Peyer's patch (tissue), 4 donors: ENCODE measurements around the gene CFAP54. TPM values are rescaled to one million over a fixed set of nuclear protein-coding genes. Genes with fewer than 3 reads are reported as not detected.
"Not testable (repeated sequence)": the region's sequence is repeated elsewhere in the genome, so short reads cannot be mapped to it uniquely, and the experiment has no call there.

Experiments used
- DNase-seq, 3 donors: peaks; one replicate each; pipeline ENCODE4 v3.0.0-alpha.2; 2017 to 2019
- H3K27ac ChIP-seq, 4 donors: fragments of 200-600 bp; sonication (generic); one replicate each; pipeline ENCODE4 v1.5.1; 2016 to 2019
- H3K27me3 ChIP-seq, 2 donors: fragments of 200-600 bp; sonication (generic); one replicate each; pipeline ENCODE4 v1.5.1; 2019
- H3K36me3 ChIP-seq, 3 donors: fragments of 200-600 bp; sonication (generic); one replicate each; pipeline ENCODE4 v1.5.1; 2016 to 2019
- H3K4me1 ChIP-seq, 4 donors: fragments of 200-600 bp; sonication (generic); one replicate each; pipeline ENCODE4 v1.5.1; 2016 to 2019
- H3K4me3 ChIP-seq, 4 donors: fragments of 200-600 bp; sonication (generic); 1 replicate in 3 of 4; 2 replicates in 1 of 4; pipeline ENCODE4 v1.5.1; 2016 to 2019; ENCODE audit warnings: mild to moderate bottlenecking in 1 of 4
- H3K9me3 ChIP-seq, 4 donors: fragments of 200-600 bp; sonication (generic); one replicate each; pipeline ENCODE4 v1.5.1; 2016 to 2019; ENCODE audit warnings: mild to moderate bottlenecking in 1 of 4
- POLR2A ChIP-seq, 2 donors: fragments of 450-650 bp; IDR thresholded peaks; one replicate each; pipeline ENCODE4 v1.5.1; 2017; ENCODE audit warnings: antibody characterized with exemption in 2 of 2, mild to moderate bottlenecking in 2 of 2, moderate library complexity in 2 of 2
- total RNA-seq, 4 donors: library from RNA; depleted of rRNA; stranded (reverse); fragments of >200 nt; gene quantifications; one replicate each; pipeline ENCODE4 v1.1.0, GENCODE V29; 2016
- TF ChIP-seq, protein P1 (sequence below), 6 experiments: fragments of 450-650 bp in 4 of 6; fragments of 200-600 bp in 2 of 6; sonication (generic) in 1 of 6; IDR thresholded peaks; one replicate each; pipeline ENCODE4 v1.5.1; 2017 to 2019; ENCODE audit warnings: antibody characterized with exemption in 6 of 6, mild to moderate bottlenecking in 3 of 6, moderate library complexity in 1 of 6

The CFAP54 gene
- total RNA-seq, 4 donors from 2014 or later, result 0.80 to 2.7 (median 0.83) TPM; not detected in 1

DNA sequence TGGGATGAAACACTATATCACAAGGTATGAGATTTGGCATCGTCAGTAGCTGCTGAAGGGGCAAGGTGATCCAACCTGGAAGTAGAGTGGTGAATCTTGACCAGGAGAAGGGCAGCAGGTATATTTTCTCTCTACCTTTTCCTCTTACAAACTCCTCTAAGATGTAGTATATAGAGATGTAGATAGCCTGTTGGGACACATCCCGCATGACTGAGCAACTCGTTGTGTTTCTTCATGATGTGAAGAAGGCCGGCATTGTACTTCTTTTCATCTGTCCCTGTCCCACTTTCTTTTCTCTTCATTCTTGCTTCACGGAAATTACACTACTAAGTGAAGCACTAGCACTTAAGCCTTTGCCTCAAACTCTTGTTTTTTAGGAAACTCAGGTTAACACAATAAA lies 7.3 kb upstream of the CFAP54 start:
- Histone ChIP-seq H3K9me3 (no peaks in the 10 kb centered on the region), H3K4me3 (no peak overlapping the region), H3K4me1 (no peaks in the 10 kb centered on the region), H3K36me3 (no peaks in the 10 kb centered on the region), H3K27me3 (no peaks in the 10 kb centered on the region), H3K27ac (no peak overlapping the region)
- DNase-seq, result no peak
- no peak for TF ChIP-seq POLR2A (IDR thresholded peaks at IDR 0.05)
- TF ChIP-seq, protein P1, sequence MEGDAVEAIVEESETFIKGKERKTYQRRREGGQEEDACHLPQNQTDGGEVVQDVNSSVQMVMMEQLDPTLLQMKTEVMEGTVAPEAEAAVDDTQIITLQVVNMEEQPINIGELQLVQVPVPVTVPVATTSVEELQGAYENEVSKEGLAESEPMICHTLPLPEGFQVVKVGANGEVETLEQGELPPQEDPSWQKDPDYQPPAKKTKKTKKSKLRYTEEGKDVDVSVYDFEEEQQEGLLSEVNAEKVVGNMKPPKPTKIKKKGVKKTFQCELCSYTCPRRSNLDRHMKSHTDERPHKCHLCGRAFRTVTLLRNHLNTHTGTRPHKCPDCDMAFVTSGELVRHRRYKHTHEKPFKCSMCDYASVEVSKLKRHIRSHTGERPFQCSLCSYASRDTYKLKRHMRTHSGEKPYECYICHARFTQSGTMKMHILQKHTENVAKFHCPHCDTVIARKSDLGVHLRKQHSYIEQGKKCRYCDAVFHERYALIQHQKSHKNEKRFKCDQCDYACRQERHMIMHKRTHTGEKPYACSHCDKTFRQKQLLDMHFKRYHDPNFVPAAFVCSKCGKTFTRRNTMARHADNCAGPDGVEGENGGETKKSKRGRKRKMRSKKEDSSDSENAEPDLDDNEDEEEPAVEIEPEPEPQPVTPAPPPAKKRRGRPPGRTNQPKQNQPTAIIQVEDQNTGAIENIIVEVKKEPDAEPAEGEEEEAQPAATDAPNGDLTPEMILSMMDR (IDR thresholded peaks at IDR 0.05), result no peak

DNA sequence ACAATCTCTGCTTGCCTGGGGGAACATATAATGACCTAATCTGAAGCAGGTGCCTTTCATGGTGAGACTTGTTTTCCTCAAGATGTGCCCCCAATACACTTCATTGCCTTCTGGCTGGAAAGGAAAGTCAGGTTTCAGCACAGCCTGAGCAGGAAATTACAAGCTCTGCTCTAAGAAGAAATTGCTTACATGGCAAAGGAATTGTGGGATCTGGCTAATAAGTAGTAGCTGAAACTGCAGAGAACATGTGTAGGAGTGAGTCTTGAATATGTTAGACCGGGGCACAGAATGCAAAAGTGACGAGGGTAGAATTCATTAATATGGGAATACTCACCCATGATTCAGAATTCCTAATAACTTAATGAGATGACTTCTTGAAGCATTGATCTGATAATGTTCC lies 6.3 kb upstream of the CFAP54 start:
- DNase-seq, result no peak
- TF ChIP-seq POLR2A (IDR thresholded peaks at IDR 0.05), result no peak
- TF ChIP-seq, protein P1 (IDR thresholded peaks at IDR 0.05), result no peak
- no peaks in the 10 kb centered on the region for H3K9me3 ChIP-seq
- no peaks in the 10 kb centered on the region for H3K36me3 ChIP-seq
- H3K27ac ChIP-seq, result no peak overlapping the region
- H3K4me3 ChIP-seq, result no peak overlapping the region
- H3K4me1 ChIP-seq, result no peaks in the 10 kb centered on the region
- H3K27me3 ChIP-seq, result no peaks in the 10 kb centered on the region

DNA sequence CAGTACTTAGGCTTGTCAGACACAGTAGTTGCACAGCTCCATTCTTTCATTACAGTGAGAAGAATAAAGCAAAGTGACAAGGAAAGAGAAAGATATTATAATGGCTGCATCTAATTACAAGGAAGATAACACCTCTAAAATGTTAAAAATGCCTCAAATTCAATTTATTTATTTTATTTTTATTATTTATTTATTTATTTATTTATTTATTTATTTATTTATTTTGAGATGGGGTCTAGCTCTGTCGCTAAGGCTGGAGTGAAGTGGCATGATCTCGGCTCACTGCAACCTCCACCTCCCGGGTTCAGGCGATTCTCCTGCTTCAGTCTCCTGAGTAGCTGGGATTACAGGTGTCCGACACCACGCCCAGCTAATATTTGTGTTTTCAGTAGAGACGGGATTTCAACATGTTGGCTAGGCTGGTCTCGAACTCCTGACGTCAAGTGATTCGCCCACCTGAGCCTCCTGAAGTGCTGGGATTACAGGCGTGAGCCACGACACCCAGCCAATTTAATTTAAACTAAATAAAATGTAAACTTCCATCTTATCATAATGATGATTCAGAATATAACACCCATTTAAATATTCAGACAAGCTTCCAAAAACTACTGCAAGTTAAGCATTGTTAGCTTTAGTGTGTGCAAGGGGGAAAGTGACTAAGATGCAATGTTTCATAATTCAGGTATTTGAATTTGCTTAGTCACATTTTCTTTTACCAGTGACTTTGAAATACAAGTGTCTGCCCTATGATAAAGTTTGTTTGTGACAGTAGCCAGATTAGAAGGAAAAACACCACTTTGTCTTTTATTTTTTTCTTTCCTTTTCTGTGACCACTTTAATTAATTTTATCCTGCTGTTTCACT lies 2.4 kb upstream of the CFAP54 start:
- no peaks in the 10 kb centered on the region for H3K9me3 ChIP-seq
- no peak for DNase-seq
- no peaks in the 10 kb centered on the region for H3K36me3 ChIP-seq
- no peaks in the 10 kb centered on the region for H3K27me3 ChIP-seq
- TF ChIP-seq, protein P1 (IDR thresholded peaks at IDR 0.05), result no peak
- no peak for TF ChIP-seq POLR2A (IDR thresholded peaks at IDR 0.05)
- no peak overlapping the region for H3K27ac ChIP-seq
- H3K4me1 ChIP-seq, result no peaks in the 10 kb centered on the region
- no peak overlapping the region for H3K4me3 ChIP-seq

DNA sequence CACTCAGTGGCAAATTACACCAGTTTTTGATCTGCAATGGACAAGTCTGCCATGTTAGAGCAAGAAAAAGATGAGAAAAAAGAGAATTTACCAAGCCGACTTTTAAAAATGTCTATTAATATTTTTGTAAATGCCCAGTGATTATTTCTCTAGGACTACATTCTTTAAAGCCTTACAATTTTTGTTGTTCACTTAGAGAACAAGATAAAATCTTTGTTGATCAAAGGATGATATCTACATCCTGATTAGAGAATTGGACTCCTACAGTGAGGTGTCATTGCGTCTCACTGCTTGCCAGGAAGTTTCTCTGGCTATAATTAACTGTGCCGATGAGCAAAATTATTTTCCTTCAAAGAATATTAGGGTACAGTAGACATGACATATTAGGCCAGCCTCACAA lies 1.7 kb upstream of the CFAP54 start:
- DNase-seq, result no peak
- no peaks in the 10 kb centered on the region for H3K9me3 ChIP-seq

DNA sequence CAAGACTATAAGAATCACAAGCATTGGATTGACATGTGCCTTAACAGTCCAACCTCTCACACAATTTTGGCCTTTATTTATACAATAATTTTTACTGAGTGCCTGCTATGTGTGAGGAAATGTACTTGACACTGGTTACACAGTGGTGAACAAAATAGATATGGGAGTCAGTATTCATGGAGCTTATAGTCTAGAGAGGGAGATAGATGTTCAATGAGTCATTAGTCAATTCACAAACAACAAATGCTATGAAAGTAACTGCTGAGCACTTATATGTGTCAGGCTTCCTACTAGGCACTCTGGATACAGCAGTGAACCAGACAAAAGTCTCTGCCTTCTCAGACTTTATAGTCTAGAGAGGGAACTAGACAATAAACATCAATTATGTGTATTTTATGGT lies 3.7 kb downstream of the CFAP54 start:
- no peaks in the 10 kb centered on the region for H3K9me3 ChIP-seq
- no peak for TF ChIP-seq POLR2A (IDR thresholded peaks at IDR 0.05)
- TF ChIP-seq, protein P1 (IDR thresholded peaks at IDR 0.05), result no peak
- no peaks in the 10 kb centered on the region for H3K27me3 ChIP-seq

More for the DNA sequence above, 1.7 kb upstream of the CFAP54 start:
- Histone ChIP-seq H3K27me3 (no peaks in the 10 kb centered on the region), H3K27ac (no peak overlapping the region), H3K36me3 (no peaks in the 10 kb centered on the region), H3K4me3 (no peak overlapping the region), H3K4me1 (no peaks in the 10 kb centered on the region)
- TF ChIP-seq, protein P1 (IDR thresholded peaks at IDR 0.05), result no peak
- no peak for TF ChIP-seq POLR2A (IDR thresholded peaks at IDR 0.05)

DNA sequence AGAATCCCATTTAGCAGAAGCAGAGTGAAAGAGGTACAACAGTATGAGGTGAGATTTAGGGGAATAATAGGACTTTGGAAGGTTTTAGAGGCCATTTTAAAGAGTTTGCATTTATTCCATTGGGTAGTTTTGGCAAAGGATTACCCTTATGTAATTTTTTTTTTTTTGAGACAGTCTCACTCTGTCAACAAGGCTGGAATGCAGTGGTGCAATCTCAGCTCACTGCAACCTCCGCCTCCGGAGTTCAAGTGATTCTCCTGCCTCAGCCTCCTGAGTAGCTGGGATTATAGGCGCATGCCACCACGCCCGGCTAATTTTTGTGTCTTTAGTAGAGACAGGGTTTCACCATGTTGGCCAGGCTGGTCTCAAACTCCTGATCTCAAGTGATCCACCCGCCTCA lies 4.8 kb downstream of the CFAP54 start:
- H3K4me1 ChIP-seq, H3K36me3 ChIP-seq, H3K9me3 ChIP-seq, H3K27me3 ChIP-seq, DNase-seq, H3K4me3 ChIP-seq, H3K27ac ChIP-seq: not testable (repeated sequence)

More for the DNA sequence above, 3.7 kb downstream of the CFAP54 start:
- DNase-seq, result no peak
- no peaks in the 10 kb centered on the region for H3K36me3 ChIP-seq
- H3K4me3 ChIP-seq, result no peak overlapping the region
- no peaks in the 10 kb centered on the region for H3K4me1 ChIP-seq
- H3K27ac ChIP-seq, result no peak overlapping the region
